ACHN (cell line): Measurements from ENCODE around the gene UVRAG.
A peak's percentile ranks its signal among the peaks of the same experiment; 100 is the strongest.

Source experiments
- DNase-seq: peaks from one replicate; pipeline ENCODE4 v3.0.0-alpha.2; 2015
- in situ Hi-C: cut with HindIII; loops from 2 replicates; pipeline ENCODE4 v1.10.0; 2017; ENCODE audit warnings: low sequenced_read_pairs, low pct_ligation_motif_present, low pct_unique_long_range_greater_than_20kb

Gene UVRAG

GRCh38 chr11:76155500-76156227 lies 340.7 kb downstream of the UVRAG start:
- DNase-seq: no peak
- in situ Hi-C loops: no loop called here

GRCh38 chr11:76156971-76157427 lies 342.0 kb downstream of the UVRAG start:
- DNase-seq: no peak
- in situ Hi-C loops: no loop called here

- in situ Hi-C loops: no loop called here
- no peak for DNase-seq
Observed at GRCh38 chr11:76157891-76158290, 342.9 kb downstream of the UVRAG start.

GRCh38 chr11:76158394-76159302 lies 343.6 kb downstream of the UVRAG start:
- no peak for DNase-seq
- in situ Hi-C loops: no loop called here

- no peak for DNase-seq
- in situ Hi-C loops: no loop called here
Observed at GRCh38 chr11:76159303-76159937, 344.4 kb downstream of the UVRAG start.

GRCh38 chr11:76159983-76160661 lies 345.1 kb downstream of the UVRAG start:
- DNase-seq: no peak
- in situ Hi-C loops: no loop called here

- in situ Hi-C loops: no loop called here
Observed at GRCh38 chr11:76160856-76161255, 345.8 kb downstream of the UVRAG start.

GRCh38 chr11:76161261-76161961 lies 346.4 kb downstream of the UVRAG start:
- DNase-seq: no peak
- in situ Hi-C loops: no loop called here

More at GRCh38 chr11:76160856-76161255, 345.8 kb downstream of the UVRAG start:
- DNase-seq: no peak

- DNase-seq: no peak
- in situ Hi-C loops: no loop called here
Observed at GRCh38 chr11:76162336-76163288, 347.6 kb downstream of the UVRAG start.

GRCh38 chr11:76163289-76163880 lies 348.4 kb downstream of the UVRAG start:
- no peak for DNase-seq
- in situ Hi-C loops: no loop called here

- no peak for DNase-seq
- in situ Hi-C loops: no loop called here
Observed at GRCh38 chr11:76164081-76164480, 349.1 kb downstream of the UVRAG start.

- no peak for DNase-seq
- in situ Hi-C loops: no loop called here
Observed at GRCh38 chr11:76164861-76165751, 350.1 kb downstream of the UVRAG start.

- in situ Hi-C loops: no loop called here
- peak; percentile 18 for DNase-seq
Observed at GRCh38 chr11:76166314-76166713, 351.3 kb downstream of the UVRAG start.

- no peak for DNase-seq
- in situ Hi-C loops: no loop called here
Observed at GRCh38 chr11:76167590-76167989, 352.6 kb downstream of the UVRAG start.

- no peak for DNase-seq
- in situ Hi-C loops: no loop called here
Observed at GRCh38 chr11:76169473-76169896, 354.5 kb downstream of the UVRAG start.

GRCh38 chr11:76170468-76170867 lies 355.5 kb downstream of the UVRAG start:
- DNase-seq: no peak
- in situ Hi-C loops: no loop called here
